ENCODE data around the gene C2orf92.
"Not testable (repeated sequence)": the region's sequence is repeated elsewhere in the genome, so short reads cannot be mapped to it uniquely, and the experiment has no call there.

The C2orf92 gene

DNA sequence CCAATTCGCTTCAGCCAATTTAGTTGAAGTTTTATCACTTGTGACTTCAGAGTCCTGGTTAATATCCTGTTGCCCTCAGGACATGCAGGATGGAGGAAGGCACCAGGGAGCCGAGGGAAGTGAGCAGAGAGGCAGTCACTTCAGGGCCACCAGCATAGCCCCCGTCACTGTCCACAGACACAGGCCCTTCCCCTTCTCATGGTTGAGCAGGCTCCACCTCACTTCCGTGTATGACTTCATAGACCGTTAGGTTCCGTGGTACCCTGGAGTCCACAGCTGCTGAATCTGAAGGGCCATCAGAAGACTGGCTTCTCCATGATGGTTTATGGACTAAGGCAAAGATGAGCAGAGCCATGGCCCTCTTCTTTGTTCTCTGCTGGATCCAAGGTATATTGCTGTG lies at the start of gene C2orf92:
Gene C2orf92, plus strand, starts transcription at position 266 of the 400 bp plus-strand sequence. Its CDS starts 76 bp downstream, at position 342.
- no peak for DNase-seq

DNA sequence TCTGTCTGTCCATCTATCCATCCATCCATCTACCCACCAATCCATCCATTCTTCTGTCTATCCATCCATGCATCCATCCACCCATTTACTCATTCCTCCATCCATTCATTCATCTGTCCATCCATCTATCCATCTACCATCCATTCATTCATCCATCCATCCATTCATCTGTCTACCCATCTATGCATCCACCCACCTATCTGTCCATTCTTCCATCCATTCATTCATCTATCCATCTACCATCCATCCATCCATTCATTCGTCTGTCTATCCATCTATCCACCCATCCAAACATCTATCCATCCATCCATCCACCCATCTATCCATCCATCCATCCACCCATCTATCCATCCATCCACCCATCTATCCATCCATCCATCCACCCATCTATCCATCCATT lies 49.0 kb upstream of the C2orf92 start:
- DNase-seq: not testable (repeated sequence)

DNA sequence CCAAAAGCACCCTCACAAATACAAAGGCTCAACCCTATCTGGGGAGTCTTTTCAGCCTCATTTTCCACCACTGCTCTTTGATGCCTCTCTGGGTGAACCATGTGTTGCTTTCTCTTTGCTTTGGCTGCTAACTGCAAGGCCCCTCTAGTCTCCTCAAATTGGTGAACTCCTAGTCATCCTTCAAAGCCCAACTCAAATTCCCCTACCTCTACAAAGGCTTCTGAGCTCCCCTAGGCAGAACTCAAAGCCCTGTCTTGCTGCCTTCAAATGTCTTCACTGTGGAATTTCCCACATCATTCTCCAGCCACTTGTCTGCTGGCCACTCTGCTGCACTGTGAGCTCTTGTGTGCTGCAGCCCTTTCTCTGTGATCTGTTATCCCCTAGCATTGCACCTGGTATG lies 46.5 kb upstream of the C2orf92 start:
- not testable (repeated sequence) for DNase-seq

DNA sequence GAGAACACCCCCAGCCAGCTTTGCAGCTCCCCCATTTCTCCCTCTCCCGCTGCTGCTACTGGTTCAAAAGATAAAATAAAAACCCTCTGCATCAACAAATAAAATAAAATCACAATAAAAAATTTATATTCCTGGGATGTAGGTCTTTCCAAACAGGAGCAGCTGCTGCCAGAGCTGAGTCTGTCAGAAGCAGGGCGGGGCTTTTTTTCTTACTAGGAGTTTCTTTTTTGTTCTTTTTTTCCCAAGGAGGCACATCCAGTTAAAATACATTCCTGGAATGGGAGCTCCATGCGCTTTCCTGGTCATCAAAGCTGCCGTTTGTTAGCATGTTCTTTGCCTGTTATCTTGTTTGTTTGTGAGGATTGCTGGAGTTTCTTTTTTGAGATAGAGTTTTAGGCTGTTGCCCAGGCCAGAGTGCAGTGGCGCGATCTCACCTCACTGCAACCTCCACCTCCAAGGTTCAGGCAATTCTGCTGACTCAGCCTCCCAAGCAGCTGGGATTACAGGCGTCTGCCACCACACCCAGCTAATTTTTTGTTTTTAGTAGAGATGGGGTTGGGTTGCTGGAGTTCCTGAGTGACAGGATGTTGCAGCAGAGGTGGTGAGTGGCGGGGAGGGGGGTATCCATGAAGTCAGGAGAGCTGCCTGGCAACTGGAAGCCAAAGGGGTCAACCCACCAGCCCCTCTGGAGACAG lies 44.0 kb upstream of the C2orf92 start:
- DNase-seq: not testable (repeated sequence)

DNA sequence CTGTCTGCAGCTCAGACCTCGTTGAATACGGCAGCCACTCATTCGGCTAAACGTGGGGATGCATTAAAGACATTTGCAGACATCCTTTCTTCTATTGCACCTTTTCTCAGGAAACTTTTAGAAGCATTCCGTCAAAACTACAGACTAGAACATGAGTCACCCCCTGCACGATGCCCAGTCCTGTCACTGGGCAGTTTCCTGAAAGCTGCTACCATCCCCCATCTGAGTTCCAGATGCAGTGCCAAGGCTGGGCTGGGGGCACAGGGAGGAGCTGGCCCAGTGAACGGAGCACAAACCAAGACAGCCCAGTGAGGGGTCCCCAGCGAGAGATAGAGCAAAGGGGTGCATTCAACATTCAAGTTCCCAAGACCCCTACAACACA lies 43.5 kb upstream of the C2orf92 start:
- not testable (repeated sequence) for DNase-seq

DNA sequence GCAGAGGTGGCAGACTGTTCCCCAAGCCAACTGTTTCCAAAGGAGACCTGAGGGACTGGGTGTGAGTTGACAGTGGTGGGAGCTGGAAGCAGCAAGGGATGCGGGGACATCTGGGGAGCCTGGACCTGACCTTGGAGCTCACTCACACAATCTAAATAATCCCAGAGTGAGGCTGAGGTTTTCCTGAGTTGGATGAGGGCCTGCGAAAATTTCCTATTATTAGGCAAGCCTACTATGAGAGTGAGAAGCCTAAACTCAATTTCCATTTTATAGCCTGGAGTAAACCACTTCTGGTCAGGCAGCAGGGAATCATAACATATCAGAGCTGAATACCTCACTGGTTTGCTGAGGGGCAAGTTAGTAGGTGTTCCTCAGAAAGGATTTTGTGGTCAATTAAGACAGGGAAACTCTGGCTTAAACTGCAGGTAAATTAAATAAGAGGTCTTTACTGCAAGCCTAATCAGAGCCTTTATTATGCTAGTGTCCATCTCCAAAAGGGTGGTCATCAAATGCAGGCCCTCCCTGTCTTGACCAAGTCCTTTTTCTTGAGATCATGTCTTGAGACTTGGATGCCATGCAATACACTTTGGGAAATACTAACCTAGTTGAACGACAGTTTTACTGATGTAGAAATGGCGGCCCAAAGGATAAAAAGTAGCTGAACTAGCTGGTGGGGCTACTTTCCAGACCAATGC lies 25.3 kb upstream of the C2orf92 start:
- DNase-seq: no peak

DNA sequence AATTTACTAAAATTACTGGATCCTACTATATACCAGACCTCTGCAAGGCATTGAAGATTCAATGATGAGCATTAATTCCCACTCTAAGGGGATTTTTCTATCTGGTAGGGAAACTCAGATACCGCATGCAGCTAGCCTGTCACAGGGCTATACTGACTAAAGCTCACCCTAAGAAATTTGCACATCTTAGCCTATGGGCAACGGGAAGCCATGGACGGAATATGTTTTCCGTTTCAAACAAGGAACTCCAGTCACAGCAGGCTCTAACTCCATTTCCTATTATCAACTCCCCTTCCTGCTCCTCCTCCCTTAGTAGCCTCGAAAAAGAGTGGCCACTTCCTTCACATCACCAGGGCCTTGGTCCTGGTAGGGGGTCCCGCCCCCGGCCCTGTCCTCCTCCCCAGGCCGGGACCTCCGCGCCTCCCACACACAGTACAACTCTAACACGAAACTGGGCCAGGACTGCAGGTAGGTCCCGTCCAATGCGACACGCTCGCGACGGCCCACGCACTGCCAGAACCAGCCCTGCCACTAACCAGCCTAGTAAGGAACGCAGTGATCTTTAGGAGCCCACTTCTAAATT lies 24.3 kb upstream of the C2orf92 start:
- DNase-seq: peak; percentile 51

DNA sequence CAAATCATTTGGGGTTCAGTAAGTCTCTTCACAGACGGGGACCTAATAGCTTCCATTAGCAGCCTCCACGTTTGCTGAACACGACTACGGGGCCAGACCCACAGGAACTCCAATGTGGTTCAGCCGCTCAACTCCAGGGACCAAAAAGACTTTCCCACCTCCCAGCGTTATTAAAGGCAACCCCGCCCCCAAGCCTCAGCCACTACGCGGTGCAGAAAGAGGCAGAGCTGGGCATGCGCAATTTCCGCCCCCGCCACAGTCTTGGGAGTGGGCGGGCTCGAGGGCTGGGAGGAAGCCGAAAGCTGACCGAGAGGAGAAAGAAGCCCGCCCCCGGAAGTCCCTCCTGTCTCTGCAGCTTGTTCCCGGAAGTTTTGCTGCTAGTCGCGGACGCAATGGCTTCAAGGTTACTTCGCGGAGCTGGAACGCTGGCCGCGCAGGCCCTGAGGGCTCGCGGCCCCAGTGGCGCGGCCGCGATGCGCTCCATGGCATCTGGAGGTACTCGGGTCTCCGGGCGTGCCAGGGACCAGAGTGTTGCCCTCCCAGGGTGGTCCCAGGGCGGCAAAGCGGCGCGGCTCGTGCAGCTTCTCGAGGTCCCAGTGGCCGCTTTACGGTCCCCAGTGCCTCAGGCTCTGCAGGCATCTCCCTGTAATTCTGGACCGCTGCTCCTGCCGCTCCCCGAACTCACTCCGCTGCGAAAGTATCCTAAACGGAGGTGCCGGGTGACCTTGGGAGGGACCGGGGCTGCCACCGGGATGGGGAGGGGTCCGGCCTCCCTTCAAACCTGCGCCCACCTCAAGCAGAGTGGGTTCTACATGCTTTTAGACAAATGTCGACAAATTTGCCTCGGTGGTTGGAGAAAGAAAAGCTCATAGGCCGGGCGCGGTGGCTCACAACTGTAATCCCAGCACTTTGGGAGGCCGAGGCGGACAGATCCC lies 23.6 kb upstream of the C2orf92 start, which contains the start of gene COX5B:
Gene COX5B, plus strand, starts transcription at position 368 of the 935 bp plus-strand sequence. Its CDS starts 25 bp downstream, at position 393.
- DNase-seq: peak; percentile 99

DNA sequence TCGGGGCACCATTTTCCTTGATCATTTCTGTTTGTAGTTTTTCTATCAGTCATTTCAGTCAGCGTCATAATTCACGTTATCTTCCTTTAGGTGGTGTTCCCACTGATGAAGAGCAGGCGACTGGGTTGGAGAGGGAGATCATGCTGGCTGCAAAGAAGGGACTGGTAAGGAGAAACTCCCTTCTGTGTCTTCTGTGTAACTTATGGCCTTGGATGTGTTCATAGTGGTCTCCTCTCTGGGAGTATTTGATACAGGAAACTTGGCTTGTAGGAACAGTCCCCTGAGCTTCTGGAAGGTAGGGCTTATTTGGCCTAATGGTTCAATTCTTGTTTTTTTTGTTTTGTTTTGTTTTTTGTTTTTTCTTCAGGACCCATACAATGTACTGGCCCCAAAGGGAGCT lies 22.5 kb upstream of the C2orf92 start:
- DNase-seq: no peak

DNA sequence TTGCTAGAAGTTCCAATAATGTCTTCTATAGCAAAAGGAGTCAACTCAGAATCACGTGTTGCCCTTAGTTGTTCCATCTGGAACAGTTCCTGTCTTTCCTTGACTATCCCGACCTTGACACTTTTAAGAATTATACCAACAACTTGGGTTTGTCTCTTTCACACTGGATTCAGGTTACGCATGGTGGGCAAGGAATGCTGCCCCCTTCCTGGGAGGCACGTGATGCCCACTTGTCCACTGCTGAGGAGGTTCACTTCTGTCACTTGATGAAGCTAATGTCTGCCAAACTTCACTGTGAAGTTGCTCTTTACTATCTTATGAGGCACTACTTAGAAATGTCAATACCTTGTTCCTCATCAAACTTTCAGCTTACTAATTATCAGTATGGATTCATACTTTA lies 18.4 kb upstream of the C2orf92 start:
- DNase-seq: no peak

DNA sequence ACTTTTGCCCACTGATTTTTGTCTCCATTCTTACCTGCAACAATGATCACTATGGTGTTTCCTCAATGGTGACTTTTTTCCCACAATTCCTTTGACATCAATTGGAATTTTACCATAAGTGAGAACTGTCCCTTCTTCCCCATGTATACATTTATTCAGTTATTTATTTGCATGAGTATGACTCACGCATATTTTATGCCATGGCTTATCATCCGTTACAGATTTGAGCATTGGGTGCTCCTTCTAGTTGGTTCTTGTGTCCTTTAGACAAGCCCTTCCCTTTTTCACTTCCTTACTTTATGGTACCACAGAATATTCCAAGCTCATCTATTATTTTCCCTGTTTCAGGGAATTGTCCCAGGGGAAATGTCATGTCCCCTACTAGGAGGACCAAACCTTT lies 16.0 kb upstream of the C2orf92 start:
- peak; percentile 42 for DNase-seq

DNA sequence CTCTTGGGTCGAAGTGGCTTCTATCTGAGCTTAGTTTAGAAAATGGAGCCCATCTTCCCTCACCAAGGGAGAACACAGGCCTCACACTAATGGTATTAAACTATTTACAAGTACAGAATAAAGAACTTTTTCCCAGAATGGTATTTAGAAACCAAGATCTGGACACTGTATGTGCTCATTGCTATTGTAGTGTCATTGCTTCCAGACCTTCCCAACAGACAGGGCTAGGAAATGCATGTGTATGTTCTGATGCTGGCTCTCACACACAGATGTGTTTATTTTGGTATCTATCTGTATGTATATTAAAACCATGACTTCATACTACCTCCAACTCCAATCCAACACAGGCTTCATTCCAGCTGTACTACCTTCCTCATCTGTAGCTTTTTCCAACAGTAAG lies 15.6 kb upstream of the C2orf92 start:
- DNase-seq: no peak

DNA sequence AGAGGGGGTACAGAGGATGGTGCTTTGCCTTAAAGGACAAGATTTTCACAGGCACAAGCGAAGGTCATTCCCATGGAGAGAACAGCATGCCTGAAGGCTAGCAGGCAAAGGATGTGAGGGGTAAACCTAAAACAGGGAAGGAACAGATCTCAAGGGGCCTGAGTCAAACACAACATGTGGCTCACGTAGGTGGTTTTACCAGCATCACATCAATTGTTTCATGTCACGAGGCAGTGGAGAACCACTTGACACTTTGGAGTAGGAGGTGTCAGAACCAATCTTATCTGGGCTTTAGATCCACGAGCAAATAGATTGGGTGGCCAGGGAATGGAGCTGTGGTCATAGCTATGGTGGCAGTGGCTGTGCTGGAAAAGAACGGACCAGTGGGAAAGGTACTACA lies 15.2 kb upstream of the C2orf92 start:
- DNase-seq: no peak

DNA sequence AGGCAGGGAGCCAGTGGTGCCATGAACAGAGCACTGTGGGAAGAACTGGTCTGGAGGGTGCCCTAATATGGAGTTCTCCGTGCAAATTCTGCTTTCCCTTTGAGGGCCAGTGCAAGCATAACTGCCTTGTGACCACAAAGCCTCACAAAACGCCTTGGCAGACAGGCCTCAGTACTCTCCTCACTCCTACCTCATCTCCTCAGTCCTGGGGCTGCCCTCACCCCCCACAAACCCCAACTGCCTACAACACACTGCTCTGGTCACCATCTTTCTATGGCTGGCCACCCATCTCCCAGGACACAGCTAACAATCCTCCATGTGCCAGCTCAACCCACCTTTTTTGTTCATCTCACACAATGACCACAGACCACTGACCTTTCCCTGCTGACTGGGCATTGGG lies 14.7 kb upstream of the C2orf92 start:
- DNase-seq: no peak

DNA sequence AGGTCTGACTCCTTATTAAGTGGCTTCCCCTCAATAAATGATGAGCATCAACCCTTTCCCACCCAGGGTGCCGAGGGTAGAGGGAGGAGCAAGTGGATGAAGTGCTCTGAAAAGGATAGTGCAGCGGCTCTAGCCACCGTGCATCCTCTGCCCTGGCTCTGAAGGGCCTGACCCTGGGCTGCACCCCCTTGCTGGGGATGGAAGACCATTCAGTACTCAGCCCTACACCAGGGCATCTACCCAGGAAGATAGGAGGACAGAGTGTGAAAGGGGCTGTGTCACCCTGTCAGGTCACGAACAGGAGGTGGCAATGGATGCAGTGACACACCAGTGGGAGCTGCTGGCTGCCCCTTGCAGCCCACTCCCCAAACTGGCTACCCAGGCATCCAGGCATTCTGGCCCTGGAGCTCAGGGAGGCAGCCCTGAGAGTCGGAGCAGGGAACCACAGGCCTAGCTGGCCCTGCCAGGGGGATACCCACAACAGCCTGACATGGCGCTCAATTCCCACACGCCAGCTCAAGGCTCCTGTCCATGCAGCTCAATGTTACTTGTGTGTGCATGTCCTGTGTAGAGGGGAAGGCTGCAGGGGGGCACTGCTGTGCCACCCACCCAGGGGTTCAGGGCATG lies 13.3 kb upstream of the C2orf92 start:
- no peak for DNase-seq

DNA sequence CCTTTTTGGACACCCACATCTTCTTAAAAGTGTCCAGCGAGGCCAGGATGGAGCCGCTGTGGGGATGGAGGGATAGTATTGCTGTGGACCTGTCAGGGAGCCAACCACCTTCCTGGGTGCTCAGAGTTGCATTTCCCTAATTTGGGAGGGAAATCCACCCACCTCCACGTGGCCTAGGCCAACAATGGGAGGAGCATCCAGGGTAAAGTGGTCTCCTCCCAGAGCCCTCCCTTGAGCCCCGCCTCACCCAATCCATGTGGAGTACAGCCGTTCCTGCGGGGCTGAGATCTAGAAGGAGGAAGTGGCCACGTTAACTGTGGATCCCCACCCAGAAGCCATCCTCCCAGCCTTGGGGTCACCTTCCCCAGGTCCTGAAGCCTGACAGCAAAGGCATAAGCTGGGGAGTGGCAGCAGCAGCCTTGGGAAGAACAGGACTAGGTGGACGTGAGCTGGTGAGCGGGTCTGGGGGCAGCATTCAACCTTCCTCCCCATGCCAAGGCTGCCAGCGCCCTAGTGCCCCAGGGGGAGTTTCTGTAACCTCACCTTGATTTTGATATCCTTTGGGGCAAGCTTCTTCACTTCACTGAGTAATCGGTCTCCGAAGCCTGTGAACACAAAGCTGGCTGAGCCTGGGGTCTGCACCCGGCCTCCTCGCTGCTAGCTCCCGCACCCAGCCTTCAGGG lies 12.5 kb upstream of the C2orf92 start:
- no peak for DNase-seq

DNA sequence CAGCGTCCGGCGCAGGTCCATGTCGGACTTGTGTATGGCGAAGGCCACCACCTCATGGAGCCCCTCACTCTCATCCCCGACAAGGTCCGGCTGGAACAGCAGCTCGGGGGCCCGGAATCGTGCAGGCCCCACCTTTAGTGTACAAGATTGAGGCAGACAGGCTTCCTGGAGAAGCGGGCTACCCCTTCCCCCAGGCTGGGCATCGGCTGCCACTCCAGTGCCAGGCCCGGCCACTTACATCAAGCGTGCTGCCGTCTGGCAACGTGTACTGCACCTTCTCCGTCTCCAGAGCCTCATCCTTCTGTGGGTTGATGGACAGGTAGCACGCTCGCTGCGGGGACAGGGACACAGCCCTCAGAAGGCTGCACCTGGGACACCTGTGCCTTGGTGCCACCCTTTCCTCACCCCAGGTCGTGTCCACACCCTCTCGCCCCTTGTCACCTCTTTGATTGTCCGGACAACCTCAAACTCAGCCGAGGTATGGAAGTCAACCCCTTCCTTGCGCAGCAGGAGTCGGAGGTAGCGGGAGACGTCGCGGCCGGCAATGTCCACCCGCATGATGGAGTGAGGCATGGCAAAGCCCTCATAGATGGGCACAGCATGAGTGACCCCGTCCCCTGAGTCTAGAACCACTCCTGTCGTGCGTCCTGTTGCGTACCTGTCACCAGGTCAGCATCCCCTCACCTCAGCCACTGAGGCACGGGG lies 11.4 kb upstream of the C2orf92 start:
- DNase-seq: no peak

DNA sequence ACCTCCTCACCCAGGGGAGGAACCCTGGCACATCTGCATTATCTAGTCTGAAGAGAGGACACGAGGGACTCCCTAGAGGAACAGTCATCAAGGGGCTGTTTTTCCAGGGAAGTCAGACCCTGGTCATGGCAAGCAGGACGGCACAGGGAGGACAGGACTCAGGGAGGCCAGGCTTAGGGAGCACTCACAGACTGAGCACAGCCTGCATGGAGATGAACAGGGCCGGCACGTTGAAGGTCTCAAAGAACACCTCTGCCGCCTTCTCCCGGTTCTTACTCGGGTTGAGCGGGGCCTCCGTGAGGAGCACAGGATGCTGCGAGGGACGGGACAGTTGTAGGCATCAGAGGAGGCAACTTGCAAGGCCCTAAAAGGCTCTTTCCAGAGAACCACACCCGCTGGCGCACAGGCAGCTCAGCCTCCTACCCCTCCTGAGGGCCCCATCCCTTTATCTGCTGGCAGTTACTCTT lies 10.8 kb upstream of the C2orf92 start:
- no peak for DNase-seq

DNA sequence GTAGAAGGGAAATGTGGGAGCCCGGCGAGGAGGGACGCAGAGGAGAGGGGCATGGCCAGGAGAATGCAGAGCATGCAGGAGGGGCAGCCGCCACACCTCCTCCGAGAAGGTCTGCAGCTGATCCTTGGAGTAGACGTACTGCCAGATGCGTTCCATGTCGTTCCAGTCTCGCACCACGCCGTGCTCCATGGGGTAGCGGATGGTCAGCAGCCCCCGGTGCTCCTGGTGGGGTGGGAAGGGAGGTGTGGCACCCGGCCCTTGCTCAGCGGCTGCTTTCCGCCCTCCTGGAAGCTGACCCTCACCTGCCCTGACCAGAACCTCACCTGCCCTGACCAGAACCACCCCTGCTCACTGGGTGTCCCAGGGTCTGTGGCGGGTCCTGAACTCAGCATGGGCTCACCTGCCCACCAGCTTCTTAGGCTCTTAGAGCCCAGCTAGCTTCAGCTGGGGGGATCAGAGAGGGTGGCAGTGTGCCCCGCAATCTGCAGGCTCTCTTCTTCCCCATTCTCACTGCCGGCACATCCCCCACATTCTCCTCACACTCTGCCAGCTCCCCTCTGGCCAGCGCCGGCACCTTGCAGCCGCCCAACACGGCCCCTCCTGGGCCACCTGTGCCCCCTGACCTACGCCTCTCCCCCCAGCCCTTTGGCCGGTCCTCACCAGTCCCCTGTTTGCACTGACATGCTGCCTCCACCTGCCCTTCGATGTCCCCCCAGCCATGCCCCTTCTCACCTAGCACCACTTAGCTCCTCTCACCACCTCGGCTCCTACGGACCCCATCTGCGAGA lies 10.1 kb upstream of the C2orf92 start:
- DNase-seq: no peak

Data from suppressor macrophage treated with lipopolysaccharide for 4 hours (primary cell).